ENCODE results near the gene OR1Q1. TPM values are rescaled to one million over a fixed set of nuclear protein-coding genes. Genes with fewer than 3 reads are reported as not detected.

Gene OR1Q1
- total RNA-seq, 4 donors from 2014 or later = not detected

DNA sequence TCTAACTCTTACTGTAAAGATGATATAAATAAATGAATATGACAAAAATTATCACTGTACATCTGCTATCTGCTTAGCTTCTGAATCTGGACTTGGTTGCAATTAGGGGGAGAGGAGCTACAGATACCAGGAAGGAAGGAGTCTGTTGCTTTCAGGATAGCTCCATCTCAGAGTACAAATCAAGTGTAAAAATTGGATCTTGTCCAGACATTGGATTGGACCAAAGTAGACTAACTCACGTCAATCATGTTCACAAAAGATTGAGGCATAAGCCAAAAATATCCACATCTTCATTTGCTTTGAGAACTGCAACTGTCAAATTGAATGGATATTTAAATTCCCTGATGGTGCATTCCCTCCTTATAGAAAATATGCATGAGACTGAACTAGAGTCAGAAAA, 8.8 kb upstream of the OR1Q1 start:
- Histone ChIP-seq H3K4me1 (no peaks in the 10 kb centered on the region), H3K27me3 (no peaks in the 10 kb centered on the region), H3K27ac (replicated peaks in 1 of 4) (no peak overlapping the region), H3K36me3 (no peaks in the 10 kb centered on the region), H3K9me3 (no peaks in the 10 kb centered on the region), H3K4me3 (no peak overlapping the region)
- DNase-seq (ENCODE audit: extremely low spot score) = no peak
- 56% methylated on average over 1 of the region's 1 CpG for WGBS
- no peak for TF ChIP-seq POLR2AphosphoS5 (IDR thresholded peaks at IDR 0.05)
- TF ChIP-seq POLR2A (IDR thresholded peaks at IDR 0.05; ENCODE audit: low read depth) = no peak
- TF ChIP-seq, protein P1, sequence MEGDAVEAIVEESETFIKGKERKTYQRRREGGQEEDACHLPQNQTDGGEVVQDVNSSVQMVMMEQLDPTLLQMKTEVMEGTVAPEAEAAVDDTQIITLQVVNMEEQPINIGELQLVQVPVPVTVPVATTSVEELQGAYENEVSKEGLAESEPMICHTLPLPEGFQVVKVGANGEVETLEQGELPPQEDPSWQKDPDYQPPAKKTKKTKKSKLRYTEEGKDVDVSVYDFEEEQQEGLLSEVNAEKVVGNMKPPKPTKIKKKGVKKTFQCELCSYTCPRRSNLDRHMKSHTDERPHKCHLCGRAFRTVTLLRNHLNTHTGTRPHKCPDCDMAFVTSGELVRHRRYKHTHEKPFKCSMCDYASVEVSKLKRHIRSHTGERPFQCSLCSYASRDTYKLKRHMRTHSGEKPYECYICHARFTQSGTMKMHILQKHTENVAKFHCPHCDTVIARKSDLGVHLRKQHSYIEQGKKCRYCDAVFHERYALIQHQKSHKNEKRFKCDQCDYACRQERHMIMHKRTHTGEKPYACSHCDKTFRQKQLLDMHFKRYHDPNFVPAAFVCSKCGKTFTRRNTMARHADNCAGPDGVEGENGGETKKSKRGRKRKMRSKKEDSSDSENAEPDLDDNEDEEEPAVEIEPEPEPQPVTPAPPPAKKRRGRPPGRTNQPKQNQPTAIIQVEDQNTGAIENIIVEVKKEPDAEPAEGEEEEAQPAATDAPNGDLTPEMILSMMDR (IDR thresholded peaks at IDR 0.05) = no peak
- no peak for TF ChIP-seq EP300 (IDR thresholded peaks at IDR 0.05)
- intact Hi-C loops (cut with DNase I) = no loop called here

DNA sequence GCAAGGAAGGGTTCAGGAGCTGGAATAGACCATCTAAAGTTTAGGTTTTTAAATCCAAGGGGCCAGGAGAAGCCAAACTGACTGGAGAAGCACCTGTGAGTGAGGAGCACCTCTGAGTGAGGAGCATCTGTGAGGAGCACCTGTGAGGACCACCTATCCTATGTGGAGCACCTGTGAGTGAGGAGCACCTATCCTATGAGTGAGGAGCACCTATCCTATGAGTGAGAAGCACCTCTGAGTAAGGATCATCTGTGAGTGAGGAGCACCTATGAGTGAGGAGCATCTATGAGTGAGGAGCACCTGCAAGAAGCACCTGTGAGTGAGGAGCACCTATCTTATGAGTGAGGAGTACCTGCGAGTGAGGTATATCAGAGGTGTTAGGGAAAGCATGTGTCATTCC, 8.0 kb upstream of the OR1Q1 start:
- DNase-seq (ENCODE audit: extremely low spot score) = no peak
- no peak overlapping the region for H3K4me3 ChIP-seq
- H3K27me3 ChIP-seq = no peaks in the 10 kb centered on the region
- no peaks in the 10 kb centered on the region for H3K4me1 ChIP-seq
- no peaks in the 10 kb centered on the region for H3K36me3 ChIP-seq
- no peak for TF ChIP-seq POLR2AphosphoS5 (IDR thresholded peaks at IDR 0.05)
- TF ChIP-seq POLR2A (IDR thresholded peaks at IDR 0.05; ENCODE audit: low read depth) = no peak
- no peak for TF ChIP-seq EP300 (IDR thresholded peaks at IDR 0.05)
- TF ChIP-seq, protein P1 (IDR thresholded peaks at IDR 0.05) = no peak
- H3K27ac ChIP-seq (replicated peaks in 1 of 4) = no peak overlapping the region
- no peaks in the 10 kb centered on the region for H3K9me3 ChIP-seq
- WGBS = 75% methylated on average over 1 of the region's 1 CpG
- intact Hi-C loops (cut with DNase I) = no loop called here

DNA sequence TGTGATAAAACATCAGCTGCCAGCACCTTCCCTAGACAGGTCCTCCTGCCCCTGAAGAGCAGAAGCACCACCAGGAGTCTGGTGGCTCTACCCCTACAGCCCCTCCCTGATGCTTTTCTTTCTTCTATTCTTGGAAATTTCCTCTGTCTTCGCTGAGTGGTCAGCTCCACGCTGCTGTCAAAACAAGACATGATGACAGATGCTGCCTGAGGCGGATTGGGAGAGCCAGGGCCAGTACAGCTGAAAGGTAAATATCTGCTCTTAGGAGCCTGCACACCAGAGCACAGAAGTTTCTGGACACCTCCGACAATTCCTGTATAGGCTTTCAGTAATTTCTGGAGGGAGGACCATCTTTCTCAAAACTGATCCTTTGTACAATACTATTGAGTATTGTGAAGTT, 4.7 kb upstream of the OR1Q1 start:
- intact Hi-C loops (cut with DNase I) = no loop called here
- TF ChIP-seq POLR2AphosphoS5 (IDR thresholded peaks at IDR 0.05) (no peak), EP300 (IDR thresholded peaks at IDR 0.05) (no peak)
- Histone ChIP-seq H3K4me1 (no peaks in the 10 kb centered on the region), H3K27me3 (no peaks in the 10 kb centered on the region), H3K4me3 (no peak overlapping the region), H3K36me3 (no peaks in the 10 kb centered on the region), H3K27ac (replicated peaks in 1 of 4) (no peak overlapping the region), H3K9me3 (no peaks in the 10 kb centered on the region)
- DNase-seq (ENCODE audit: extremely low spot score) = no peak
- WGBS = 47% methylated on average over 4 of the region's 4 CpGs

DNA sequence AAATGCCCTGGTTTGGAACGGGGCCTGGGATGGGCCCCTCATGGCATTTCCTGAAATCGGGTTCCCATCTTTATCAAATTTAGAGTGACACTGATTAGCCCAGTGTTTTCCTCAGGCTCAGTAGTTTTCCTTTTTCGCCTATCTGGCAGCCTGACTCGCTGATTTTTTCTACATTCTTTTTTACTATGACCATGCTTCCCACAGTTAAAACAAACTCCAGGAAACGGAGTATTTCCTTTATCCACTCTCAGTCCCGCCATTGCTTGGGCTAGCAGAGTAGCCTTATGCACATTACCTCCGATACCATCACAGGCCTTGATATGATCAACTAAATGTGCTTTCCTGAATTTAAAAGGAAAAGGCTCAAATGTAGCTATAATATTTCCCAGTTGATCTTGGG, 5.5 kb downstream of the OR1Q1 start:
- Histone ChIP-seq H3K27me3 (no peaks in the 10 kb centered on the region), H3K36me3 (no peaks in the 10 kb centered on the region), H3K9me3 (peaks cover 0 to 3% (median 0%) of the 10 kb centered on the region in 4 donors), H3K4me1 (no peaks in the 10 kb centered on the region), H3K4me3 (no peak overlapping the region), H3K27ac (replicated peaks in 1 of 4) (no peak overlapping the region)
- intact Hi-C loops (cut with DNase I) = no loop called here
- TF ChIP-seq EP300 (IDR thresholded peaks at IDR 0.05) (no peak), POLR2A (IDR thresholded peaks at IDR 0.05; ENCODE audit: low read depth) (no peak), POLR2AphosphoS5 (IDR thresholded peaks at IDR 0.05) (no peak)
- TF ChIP-seq, protein P1 (IDR thresholded peaks at IDR 0.05) = no peak
- 72% methylated on average over 7 of the region's 7 CpGs for WGBS
- DNase-seq (ENCODE audit: extremely low spot score) = no peak

DNA sequence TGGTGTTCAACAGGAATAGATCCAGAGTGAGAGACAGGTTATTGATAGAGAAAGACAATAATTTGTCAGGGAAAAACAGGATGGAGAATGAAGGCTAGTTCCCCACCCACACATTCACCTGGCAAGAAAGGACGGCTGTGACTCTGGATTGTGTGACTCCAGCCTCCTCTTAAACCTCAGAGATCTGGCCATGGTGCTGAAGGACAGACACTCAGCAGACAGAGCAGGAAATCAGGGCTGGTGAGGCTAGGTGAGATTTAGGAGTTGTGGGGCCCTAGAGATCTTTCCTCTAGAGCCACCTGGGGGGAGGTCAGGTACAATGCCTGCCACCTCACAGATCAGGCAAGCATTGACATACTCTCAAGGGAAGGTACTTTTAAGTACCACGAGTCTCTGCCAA, 27.7 kb downstream of the OR1Q1 start:
- 33% methylated on average over 2 of the region's 2 CpGs for WGBS
- no peaks in the 10 kb centered on the region for H3K36me3 ChIP-seq
- H3K9me3 ChIP-seq = peaks cover 0 to 17% (median 11%) of the 10 kb centered on the region in 4 donors
- no peak overlapping the region for H3K4me3 ChIP-seq
- no peak overlapping the region for H3K27ac ChIP-seq (replicated peaks in 1 of 4)
- no peaks in the 10 kb centered on the region for H3K4me1 ChIP-seq
- DNase-seq (ENCODE audit: extremely low spot score) = no peak
- TF ChIP-seq, protein P1 (IDR thresholded peaks at IDR 0.05) = no peak
- TF ChIP-seq POLR2A (IDR thresholded peaks at IDR 0.05; ENCODE audit: low read depth) = no peak
- TF ChIP-seq POLR2AphosphoS5 (IDR thresholded peaks at IDR 0.05) = no peak
- no peak for TF ChIP-seq EP300 (IDR thresholded peaks at IDR 0.05)
- no peaks in the 10 kb centered on the region for H3K27me3 ChIP-seq
- intact Hi-C loops (cut with DNase I) = no loop called here
